Nephron progenitor cell (in vitro differentiated cells): ENCODE measurements around the gene RIOK1.

Experiments
- DNase-seq: peaks from one replicate; pipeline ENCODE4 v3.0.0; 2021
- H3K27ac Mint-ChIP-seq: 2 replicates; pipeline ENCODE4 v1.8.0; 2021; ENCODE audit warnings: mild to moderate bottlenecking, moderate library complexity, mixed read lengths
- H3K27me3 Mint-ChIP-seq: 2 replicates; pipeline ENCODE4 v1.8.0; 2021; ENCODE audit warnings: mild to moderate bottlenecking, low read depth, mixed read lengths; ENCODE audit not compliant: poor library complexity
- H3K36me3 Mint-ChIP-seq: 2 replicates; pipeline ENCODE4 v1.8.0; 2021; ENCODE audit warnings: low read depth, mixed read lengths
- H3K4me1 Mint-ChIP-seq: 2 replicates; pipeline ENCODE4 v1.8.0; 2021; ENCODE audit warnings: mixed read lengths
- H3K4me3 Mint-ChIP-seq: 2 replicates; pipeline ENCODE4 v1.8.0; 2021; ENCODE audit warnings: mild to moderate bottlenecking, moderate library complexity, mixed read lengths
- H3K9me3 Mint-ChIP-seq: 2 replicates; pipeline ENCODE4 v1.8.0; 2021; ENCODE audit warnings: mild to moderate bottlenecking, moderate library complexity, mixed read lengths
- TF ChIP-seq, protein P1 (sequence below): fragments of 200-600 bp; sonication (generic); IDR thresholded peaks from 2 replicates; pipeline ENCODE4 v1.5.0; 2021; ENCODE audit warnings: antibody characterized with exemption

RIOK1 gene

GRCh38 chr6:7367408-7367807 is 22.2 kb upstream of the RIOK1 start:
- Mint-ChIP-seq H3K4me3 (no peak overlapping the region), H3K27me3 (peaks cover 2% of the 10 kb centered on the region), H3K9me3 (no peaks in the 10 kb centered on the region), H3K36me3 (no peaks in the 10 kb centered on the region), H3K27ac (no peak overlapping the region), H3K4me1 (no peaks in the 10 kb centered on the region)
- no peak for DNase-seq
- TF ChIP-seq, protein P1, sequence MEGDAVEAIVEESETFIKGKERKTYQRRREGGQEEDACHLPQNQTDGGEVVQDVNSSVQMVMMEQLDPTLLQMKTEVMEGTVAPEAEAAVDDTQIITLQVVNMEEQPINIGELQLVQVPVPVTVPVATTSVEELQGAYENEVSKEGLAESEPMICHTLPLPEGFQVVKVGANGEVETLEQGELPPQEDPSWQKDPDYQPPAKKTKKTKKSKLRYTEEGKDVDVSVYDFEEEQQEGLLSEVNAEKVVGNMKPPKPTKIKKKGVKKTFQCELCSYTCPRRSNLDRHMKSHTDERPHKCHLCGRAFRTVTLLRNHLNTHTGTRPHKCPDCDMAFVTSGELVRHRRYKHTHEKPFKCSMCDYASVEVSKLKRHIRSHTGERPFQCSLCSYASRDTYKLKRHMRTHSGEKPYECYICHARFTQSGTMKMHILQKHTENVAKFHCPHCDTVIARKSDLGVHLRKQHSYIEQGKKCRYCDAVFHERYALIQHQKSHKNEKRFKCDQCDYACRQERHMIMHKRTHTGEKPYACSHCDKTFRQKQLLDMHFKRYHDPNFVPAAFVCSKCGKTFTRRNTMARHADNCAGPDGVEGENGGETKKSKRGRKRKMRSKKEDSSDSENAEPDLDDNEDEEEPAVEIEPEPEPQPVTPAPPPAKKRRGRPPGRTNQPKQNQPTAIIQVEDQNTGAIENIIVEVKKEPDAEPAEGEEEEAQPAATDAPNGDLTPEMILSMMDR: no peak

GRCh38 chr6:7373739-7374138 is 15.9 kb upstream of the RIOK1 start:
- H3K4me1 Mint-ChIP-seq: peaks cover 5% of the 10 kb centered on the region
- no peak for DNase-seq
- H3K27ac Mint-ChIP-seq: no peak overlapping the region
- H3K27me3 Mint-ChIP-seq: no peaks in the 10 kb centered on the region
- H3K4me3 Mint-ChIP-seq: no peak overlapping the region
- H3K36me3 Mint-ChIP-seq: no peaks in the 10 kb centered on the region
- no peaks in the 10 kb centered on the region for H3K9me3 Mint-ChIP-seq
- TF ChIP-seq, protein P1: no peak

DNA sequence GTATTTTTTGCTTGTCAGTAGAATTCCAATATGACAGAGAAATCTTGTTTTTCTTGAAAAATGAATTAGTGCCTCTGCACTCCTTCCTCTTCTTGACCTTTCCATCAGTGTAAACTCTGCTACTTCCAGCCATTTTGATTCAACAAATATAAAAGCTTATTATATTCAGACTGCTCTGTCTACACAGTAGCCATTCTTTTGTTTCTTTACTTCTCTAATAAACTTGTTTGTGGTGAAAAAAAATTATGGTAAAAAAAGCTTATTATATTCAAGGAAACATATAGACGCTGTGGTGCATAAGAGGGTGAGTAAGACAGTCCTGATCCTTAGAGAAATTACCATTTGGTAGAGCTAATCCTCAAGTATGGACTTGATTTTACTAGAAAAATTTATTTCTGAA is 11.6 kb upstream of the RIOK1 start:
- Mint-ChIP-seq H3K27ac (no peak overlapping the region), H3K4me1 (peaks cover 7% of the 10 kb centered on the region), H3K27me3 (no peaks in the 10 kb centered on the region), H3K9me3 (peaks cover 2% of the 10 kb centered on the region), H3K4me3 (no peak overlapping the region), H3K36me3 (no peaks in the 10 kb centered on the region)
- TF ChIP-seq, protein P1: no peak
- no peak for DNase-seq

GRCh38 chr6:7378740-7379139 is 10.9 kb upstream of the RIOK1 start:
- DNase-seq: no peak
- H3K4me3 Mint-ChIP-seq: no peak overlapping the region
- H3K4me1 Mint-ChIP-seq: peaks cover 8% of the 10 kb centered on the region
- H3K27ac Mint-ChIP-seq: no peak overlapping the region
- no peaks in the 10 kb centered on the region for H3K27me3 Mint-ChIP-seq
- TF ChIP-seq, protein P1: no peak
- H3K9me3 Mint-ChIP-seq: peaks cover 4% of the 10 kb centered on the region
- H3K36me3 Mint-ChIP-seq: no peaks in the 10 kb centered on the region

DNA sequence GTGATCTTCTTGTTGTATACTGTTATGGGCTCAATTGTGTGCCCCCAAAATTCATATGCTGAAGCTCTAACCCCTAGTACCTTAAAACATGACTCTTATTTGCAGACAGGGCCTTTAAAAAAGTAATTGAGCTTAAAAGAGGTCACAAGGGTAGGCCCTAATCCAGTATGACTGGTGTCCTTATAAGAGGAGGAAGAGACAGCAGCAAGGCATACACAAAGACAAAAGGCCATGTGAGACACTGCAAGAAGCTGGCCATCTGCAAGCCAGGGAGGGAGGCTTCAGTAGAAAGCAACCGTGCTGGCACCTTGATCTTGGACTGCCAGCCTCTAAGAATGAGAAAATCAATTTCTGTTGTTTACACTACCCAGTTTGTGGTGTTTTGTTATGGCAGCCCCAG is 8.5 kb upstream of the RIOK1 start:
- peaks cover 4% of the 10 kb centered on the region for H3K9me3 Mint-ChIP-seq
- TF ChIP-seq, protein P1: no peak
- no peak overlapping the region for H3K4me3 Mint-ChIP-seq
- DNase-seq: no peak
- peaks cover 3% of the 10 kb centered on the region for H3K27me3 Mint-ChIP-seq
- peaks cover 3% of the 10 kb centered on the region for H3K4me1 Mint-ChIP-seq
- no peak overlapping the region for H3K27ac Mint-ChIP-seq
- H3K36me3 Mint-ChIP-seq: no peaks in the 10 kb centered on the region

GRCh38 chr6:7389162-7389450 is 502 bp upstream of the RIOK1 start:
- Mint-ChIP-seq H3K27ac (peak overlapping the region; percentile 99), H3K4me1 (peaks cover 49% of the 10 kb centered on the region)
- TF ChIP-seq, protein P1: no peak

More at GRCh38 chr6:7389162-7389450, 502 bp upstream of the RIOK1 start:
- H3K36me3 Mint-ChIP-seq: peaks cover 17% of the 10 kb centered on the region
- peak overlapping the region; percentile 93 for H3K4me3 Mint-ChIP-seq
- no peaks in the 10 kb centered on the region for H3K9me3 Mint-ChIP-seq
- peaks cover 1% of the 10 kb centered on the region for H3K27me3 Mint-ChIP-seq
- no peak for DNase-seq
